SK-N-DZ (cell line): Measurements from ENCODE around the gene IFITM10.
"Not testable (repeated sequence)": the region's sequence is repeated elsewhere in the genome, so short reads cannot be mapped to it uniquely, and the experiment has no call there.

Experiments
- DNase-seq: peaks from one replicate; pipeline ENCODE4 v3.0.0-alpha.2; 2015; ENCODE audit warnings: low spot score

The IFITM10 gene

GRCh38 chr11:1692708-1693326 is 57.6 kb downstream of the IFITM10 start:
- no peak for DNase-seq

DNA sequence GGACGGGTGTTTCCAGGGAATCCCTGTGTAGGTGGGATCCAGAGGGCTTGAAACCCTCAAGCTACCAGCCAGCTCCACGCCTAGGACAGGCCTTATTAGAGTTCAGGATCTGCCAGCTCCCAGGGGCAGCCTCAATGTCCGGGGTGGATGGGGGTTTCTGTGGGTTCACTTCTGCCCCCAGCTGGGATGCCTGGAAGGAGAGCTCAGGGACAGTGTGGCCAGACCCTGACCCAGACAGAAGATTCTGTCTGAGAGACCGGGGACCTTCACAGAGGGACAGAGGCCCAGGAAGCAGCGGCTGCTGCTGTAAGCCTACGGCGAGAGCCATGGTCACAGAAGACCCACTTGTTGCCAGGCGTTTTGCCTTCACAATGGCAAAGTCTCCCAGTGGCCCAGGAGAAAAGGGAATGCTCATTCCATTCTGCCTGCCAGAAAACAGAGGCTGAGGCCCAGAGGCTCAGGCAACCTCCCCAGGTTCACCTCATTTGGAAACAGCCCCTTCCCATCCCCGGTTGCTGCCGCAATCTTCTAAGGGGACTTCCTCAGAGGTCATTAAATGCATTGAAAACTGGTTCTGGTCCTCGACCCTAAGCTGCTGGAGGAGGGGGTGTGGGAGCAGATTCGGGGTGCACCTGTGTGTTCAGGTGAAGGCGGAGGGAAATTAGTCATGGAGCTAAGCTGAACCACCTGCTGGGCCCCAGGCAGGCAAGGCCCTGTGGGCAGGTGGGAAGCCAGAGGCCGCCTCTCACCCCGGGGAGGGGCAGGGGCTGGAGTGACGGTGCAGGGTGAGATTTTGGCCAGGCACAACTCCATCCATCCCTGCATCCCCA is 58.3 kb downstream of the IFITM10 start:
- no peak for DNase-seq

DNA sequence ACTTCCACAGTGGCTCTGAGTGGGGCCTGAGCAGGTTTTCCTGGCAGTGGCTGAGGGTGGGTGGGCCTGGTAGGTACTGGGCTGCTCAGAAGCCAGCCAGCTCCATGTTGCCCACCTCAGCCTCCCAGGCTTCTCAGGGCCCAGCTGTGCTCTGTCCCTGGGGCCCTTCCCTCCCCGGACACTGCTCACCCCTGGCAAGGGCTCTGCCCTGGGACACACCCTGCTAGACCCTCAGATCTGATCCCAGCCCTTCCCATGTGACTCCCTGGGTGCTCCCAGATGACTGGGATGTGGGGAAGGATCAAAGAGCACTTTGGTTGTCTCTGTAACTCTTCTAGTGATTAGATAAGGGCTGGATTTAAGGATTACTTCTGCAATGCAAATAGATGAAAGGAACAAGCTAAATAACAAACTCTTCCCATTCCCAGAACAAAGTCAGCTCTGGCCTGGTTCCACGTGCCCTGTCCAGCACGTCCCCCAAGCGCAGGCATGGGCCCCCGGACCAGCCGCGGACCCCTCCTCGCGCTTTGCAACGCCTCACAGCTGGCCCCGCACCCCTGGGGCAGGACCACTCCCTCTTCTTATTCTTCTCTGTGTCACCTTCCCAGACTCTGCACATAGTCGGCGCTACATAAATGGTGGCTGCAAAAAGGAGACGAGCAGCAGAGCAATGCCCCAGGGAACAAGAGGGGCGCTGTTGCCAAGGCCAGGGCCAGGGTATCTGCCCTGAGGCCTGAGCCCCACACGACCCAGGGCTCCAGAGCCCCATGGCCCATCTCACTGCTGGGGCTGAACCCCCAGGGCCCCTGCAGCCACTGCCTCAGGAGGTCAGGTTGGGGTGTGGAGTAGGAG is 59.1 kb downstream of the IFITM10 start:
- DNase-seq = no peak

DNA sequence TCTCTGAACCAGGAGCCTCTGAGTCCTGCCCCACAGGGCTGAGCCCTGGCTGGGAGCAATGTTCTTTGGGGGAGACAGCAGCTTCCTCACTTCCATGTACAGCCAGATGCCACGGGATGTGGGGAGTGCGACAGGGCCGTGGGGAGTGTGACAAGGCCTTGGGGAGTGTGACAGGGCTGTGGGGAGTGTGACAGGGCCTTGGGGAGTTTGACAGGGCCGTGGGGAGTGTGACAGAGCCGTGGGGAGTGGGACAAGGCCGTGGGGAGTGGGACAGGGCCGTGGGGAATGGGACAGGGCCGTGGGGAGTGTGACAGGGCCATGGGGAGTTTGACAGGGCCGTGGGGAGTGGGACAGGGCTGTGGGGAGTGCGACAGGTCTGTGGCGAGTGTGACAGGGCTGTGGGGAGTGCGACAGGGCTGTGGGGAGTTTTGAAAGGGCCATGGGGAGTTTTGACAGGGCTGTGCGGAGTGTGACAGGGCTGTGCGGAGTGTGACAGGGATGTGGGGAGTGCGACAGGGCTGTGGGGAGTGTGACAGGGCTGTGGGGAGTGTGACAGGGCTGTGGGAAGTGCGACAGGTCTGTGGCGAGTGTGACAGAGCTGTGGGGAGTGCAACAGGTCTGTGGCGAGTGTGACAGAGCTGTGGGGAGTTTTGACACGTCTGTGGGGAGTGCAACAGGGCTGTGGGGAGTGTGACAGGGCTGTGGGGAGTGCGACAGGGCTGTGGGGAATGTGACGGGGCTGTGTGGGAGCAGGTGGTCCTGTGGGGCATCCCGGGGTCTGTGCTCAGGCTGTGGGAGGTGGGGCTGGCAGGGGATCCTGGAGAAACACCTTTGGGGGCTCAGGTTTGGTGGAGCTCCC is 60.0 kb downstream of the IFITM10 start:
- no peak for DNase-seq

DNA sequence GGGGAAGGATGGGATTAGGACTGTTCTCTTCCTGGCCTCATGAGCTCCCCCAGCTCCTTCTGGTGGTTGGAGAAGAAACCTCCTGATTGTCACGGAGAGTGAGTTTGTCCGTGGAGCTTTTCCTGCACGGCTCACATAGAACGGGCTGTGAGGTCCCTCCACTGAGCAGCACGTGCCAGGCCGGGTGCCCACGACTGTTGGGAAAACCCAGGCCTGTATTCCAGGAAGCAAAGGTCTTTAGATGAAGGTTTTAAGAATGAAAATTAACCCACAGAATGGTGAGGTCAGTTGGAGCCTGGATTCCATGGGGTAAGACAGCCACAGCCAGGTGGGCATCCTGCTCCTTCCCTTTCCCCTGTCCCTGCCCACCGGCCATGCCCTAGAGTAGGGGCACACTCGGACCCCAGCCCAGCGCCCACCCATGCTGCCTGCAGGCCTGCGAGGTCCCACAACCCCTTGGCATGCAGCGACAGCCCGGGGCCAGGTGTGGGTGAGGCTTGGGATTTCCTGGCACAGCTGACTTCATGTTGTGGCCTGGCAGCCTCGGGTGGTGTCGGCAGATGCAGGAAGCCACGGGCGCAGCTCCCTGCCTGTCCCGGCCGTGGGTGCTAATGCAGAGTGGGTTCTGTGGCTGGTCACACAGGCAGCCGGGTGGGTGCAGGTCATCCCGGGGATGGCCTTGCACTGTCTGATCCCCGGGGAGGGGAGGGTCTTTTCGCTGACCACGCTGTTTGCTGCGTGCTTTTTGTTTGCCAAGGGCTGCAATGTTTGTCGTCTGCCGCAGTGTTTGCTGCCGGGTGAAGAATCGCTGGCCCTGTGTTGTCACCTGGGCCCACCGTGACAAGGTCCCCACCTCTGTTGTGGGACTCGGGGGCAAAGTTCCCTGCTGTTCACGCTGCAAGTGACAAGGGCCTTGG is 60.9 kb downstream of the IFITM10 start:
- DNase-seq = not testable (repeated sequence)

GRCh38 chr11:1688336-1688947 is 62.0 kb downstream of the IFITM10 start:
- not testable (repeated sequence) for DNase-seq

DNA sequence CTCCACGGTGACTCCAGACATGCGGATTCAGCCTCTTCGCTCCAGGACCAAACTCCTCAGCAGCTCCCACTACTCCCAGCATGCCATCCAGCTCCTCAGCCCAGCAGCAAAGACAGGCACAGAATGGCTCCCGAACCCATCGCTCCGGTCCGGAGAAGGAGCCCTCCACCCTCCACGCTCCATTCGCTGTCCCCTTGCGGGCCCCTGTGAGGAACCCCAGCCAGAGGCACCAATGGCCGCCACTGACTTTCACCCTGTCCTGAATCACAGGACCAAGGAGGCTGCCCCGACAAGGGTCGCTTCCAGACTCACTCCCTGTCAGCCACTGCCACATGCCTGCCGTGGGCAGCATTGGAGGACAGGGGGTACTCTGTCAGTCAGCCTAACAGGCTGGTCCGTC is 64.2 kb downstream of the IFITM10 start:
- DNase-seq = not testable (repeated sequence)

GRCh38 chr11:1684886-1685874 is 65.2 kb downstream of the IFITM10 start:
- DNase-seq = not testable (repeated sequence)

GRCh38 chr11:1683904-1684572 is 66.4 kb downstream of the IFITM10 start:
- not testable (repeated sequence) for DNase-seq

DNA sequence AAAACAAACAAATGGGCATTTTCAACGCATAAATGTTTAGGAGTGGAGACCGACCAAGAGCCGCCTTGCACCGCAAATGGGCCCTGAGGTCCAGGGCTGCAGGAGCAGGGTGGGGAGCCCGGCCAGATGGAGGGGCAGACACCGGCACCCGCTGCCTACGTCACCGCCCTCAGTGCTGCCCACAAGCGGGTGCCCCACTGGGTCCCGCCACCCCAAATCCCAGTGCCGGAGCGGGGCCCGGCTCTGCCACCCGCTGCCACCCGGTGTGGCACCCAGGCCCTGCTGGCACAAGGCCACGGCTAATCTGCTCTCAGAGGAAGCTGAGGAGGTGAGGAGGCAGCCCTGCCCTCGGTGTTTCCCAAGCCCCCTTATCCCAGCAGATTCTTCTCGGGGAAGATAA is 67.2 kb downstream of the IFITM10 start:
- DNase-seq = not testable (repeated sequence)
